ENCODE results near the gene MORN2. TPM values are rescaled to one million over a fixed set of nuclear protein-coding genes. Genes with fewer than 3 reads are reported as not detected.
"Not testable (repeated sequence)": the region's sequence is repeated elsewhere in the genome, so short reads cannot be mapped to it uniquely, and the experiment has no call there.

Gene MORN2
- total RNA-seq: 10 to 100 TPM; 11.4 to 14.3 (median 14.1) TPM

GRCh38 chr2:38875576-38876367 lies at the start of gene MORN2, which contains the start of gene DHX57:
MORN2 (plus strand) TSS chr2:38875976.
DHX57 (minus strand) TSS chr2:38875934; CDS start chr2:38868405, 7,529 bp downstream.
- no peak for TF ChIP-seq CTCF (IDR thresholded peaks at IDR 0.05)
- no peak for TF ChIP-seq POLR2A (IDR thresholded peaks at IDR 0.05)
- TF ChIP-seq POLR2AphosphoS5 (IDR thresholded peaks at IDR 0.05): peak; percentile 46 to 60 (median 50)
- Histone ChIP-seq H3K4me1 (no peaks in the 10 kb centered on the region), H3K9me3 (no peaks in the 10 kb centered on the region), H3K4me3 (peak within 1 kb of the TSS; percentile 69 to 78 (median 78)), H3K27ac (peak within 1 kb of the TSS; percentile 69 to 82), H3K27me3 (no peaks in the 10 kb centered on the region), H3K36me3 (no peaks in the 10 kb centered on the region)
- DNase-seq (ENCODE audit: low spot score in 2 of 2): peak; percentile 85 to 91
- intact Hi-C loops (cut with DNase I; ENCODE audit: low total_unique reads): no loop called here

- H3K4me3 ChIP-seq; H3K27ac ChIP-seq; H3K27me3 ChIP-seq; intact Hi-C loops (cut with DNase I; ENCODE audit: low total_unique reads); H3K36me3 ChIP-seq; H3K4me1 ChIP-seq; H3K9me3 ChIP-seq; DNase-seq (ENCODE audit: low spot score in 2 of 2): not testable (repeated sequence)
Measured at GRCh38 chr2:38827539-38828145, 48.1 kb upstream of the MORN2 start.

- Histone ChIP-seq H3K27me3 (no peaks in the 10 kb centered on the region), H3K36me3 (no peaks in the 10 kb centered on the region), H3K4me3 (no peak overlapping the region), H3K4me1 (no peaks in the 10 kb centered on the region), H3K27ac (no peak overlapping the region), H3K9me3 (no peaks in the 10 kb centered on the region)
- intact Hi-C loops (cut with DNase I; ENCODE audit: low total_unique reads): no loop called here
- DNase-seq (ENCODE audit: low spot score in 2 of 2): no peak
- TF ChIP-seq POLR2AphosphoS5 (IDR thresholded peaks at IDR 0.05) (no peak), POLR2A (IDR thresholded peaks at IDR 0.05) (no peak), CTCF (IDR thresholded peaks at IDR 0.05) (no peak)
Measured at GRCh38 chr2:38828460-38828859, 47.3 kb upstream of the MORN2 start.

GRCh38 chr2:38829971-38830370 lies 45.8 kb upstream of the MORN2 start:
- no peaks in the 10 kb centered on the region for H3K4me1 ChIP-seq
- H3K9me3 ChIP-seq: no peaks in the 10 kb centered on the region
- no peak for TF ChIP-seq POLR2A (IDR thresholded peaks at IDR 0.05)
- TF ChIP-seq CTCF (IDR thresholded peaks at IDR 0.05): no peak
- TF ChIP-seq POLR2AphosphoS5 (IDR thresholded peaks at IDR 0.05): no peak
- no peaks in the 10 kb centered on the region for H3K36me3 ChIP-seq
- DNase-seq (ENCODE audit: low spot score in 2 of 2): no peak
- H3K4me3 ChIP-seq: no peak overlapping the region
- intact Hi-C loops (cut with DNase I; ENCODE audit: low total_unique reads): no loop called here
- no peaks in the 10 kb centered on the region for H3K27me3 ChIP-seq
- H3K27ac ChIP-seq: no peak overlapping the region

GRCh38 chr2:38830526-38831159 lies 45.1 kb upstream of the MORN2 start:
- no peaks in the 10 kb centered on the region for H3K4me1 ChIP-seq
- no peak for DNase-seq (ENCODE audit: low spot score in 2 of 2)
- no peak for TF ChIP-seq POLR2AphosphoS5 (IDR thresholded peaks at IDR 0.05)
- TF ChIP-seq POLR2A (IDR thresholded peaks at IDR 0.05): no peak
- no peak for TF ChIP-seq CTCF (IDR thresholded peaks at IDR 0.05)
- no peak overlapping the region for H3K27ac ChIP-seq
- no peaks in the 10 kb centered on the region for H3K36me3 ChIP-seq
- H3K4me3 ChIP-seq: no peak overlapping the region
- H3K27me3 ChIP-seq: no peaks in the 10 kb centered on the region
- intact Hi-C loops (cut with DNase I; ENCODE audit: low total_unique reads): no loop called here
- no peaks in the 10 kb centered on the region for H3K9me3 ChIP-seq
